GM19238 (cell line): ENCODE measurements around the gene HOOK2.

Experiments
- DNase-seq: peaks from one replicate; pipeline ENCODE4 v3.0.0; 2011; ENCODE audit warnings: low spot score; ENCODE audit not compliant: insufficient read length

Gene HOOK2

DNA sequence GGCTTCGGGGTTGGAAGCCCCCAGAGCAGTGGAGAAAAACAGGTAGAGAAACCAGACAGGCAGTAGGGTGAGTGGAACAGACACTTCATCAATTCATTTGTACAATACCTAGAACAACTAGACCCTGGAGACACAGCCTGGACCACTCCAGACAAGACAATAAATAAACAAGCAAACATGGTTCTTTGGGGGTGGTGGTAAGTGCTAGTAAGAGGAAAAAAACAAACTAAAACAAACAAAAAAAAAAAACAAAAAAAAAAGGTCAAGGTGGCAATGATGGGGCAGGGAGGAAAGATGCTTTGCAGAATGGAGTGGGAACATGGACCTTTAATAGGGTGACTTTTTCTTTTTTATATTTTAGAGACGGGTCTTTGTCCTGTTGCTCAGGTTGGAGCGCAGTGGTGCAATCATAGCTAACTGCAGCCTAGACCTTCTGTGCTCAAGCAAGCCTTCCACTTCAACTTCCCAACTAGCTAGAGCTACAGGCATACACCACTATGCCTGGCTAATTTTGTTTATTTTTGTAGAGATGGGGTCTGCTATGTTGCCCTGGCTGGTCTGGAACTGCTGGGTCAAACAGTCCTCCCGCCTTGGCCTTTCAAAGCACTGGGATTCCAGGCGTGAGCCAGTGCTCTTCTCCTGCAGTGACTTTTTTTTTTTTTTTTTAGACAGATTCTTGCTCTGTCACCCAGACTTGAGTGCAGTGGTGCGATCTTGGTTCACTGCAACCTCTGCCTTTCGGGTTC lies 19.0 kb upstream of the HOOK2 start:
- DNase-seq = no peak

DNA sequence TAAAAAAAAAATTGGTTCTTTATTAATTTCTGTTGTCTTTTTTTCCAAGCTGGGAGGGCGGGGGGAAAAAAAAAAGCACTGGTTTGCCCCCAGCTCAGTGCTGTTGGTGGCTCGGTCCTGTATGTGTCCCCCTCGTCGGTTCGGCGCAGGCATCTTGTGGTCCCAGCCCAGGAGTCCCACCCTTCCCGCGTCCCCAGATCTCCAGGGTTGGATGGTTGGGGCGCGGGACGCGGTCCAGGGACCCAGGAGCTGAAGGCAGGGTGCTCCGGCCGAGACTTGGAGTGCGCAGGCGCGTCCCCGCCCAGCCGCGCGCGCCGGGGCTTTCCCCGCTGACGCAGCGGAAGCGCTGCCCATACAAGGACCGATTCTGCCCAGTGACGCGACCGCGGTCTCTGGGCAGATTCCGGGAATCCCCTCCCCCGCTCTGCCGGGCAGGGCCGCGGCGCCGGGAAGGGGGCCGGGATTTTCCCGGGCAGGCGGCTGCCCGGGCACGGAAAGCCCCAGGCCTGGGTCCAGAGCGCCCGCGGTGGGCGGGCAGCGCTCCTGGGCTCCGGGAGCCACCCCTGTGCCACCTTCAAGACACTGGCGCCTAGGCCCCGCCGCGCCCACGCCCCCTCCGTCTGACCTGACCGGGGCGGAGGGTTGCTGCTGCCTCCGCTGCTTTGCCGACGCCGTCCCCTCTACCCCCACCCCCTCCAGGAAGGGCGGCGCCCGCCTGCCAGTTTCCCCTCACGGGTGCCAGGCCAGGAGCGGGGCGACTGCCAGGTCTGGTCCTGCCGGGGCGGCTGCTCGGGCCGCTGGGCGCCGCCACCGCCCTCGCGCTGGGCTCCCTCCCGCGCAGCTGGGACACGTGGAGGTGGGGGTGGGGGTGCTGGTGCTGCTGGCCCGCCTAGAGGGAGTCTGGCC lies 18.2 kb upstream of the HOOK2 start:
- peak; percentile 95 for DNase-seq

DNA sequence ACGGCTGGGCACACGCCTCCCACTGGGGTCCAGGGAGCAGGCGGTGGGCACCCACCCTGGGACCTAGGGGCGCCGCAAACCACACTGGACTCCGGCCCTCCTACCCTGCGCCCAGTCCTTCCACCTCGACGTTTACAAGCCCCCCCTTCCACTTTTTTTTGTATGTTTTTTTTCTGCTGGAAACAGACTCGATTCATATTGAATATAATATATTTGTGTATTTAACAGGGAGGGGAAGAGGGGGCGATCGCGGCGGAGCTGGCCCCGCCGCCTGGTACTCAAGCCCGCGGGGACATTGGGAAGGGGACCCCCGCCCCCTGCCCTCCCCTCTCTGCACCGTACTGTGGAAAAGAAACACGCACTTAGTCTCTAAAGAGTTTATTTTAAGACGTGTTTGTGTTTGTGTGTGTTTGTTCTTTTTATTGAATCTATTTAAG lies 17.5 kb upstream of the HOOK2 start:
- no peak for DNase-seq

DNA sequence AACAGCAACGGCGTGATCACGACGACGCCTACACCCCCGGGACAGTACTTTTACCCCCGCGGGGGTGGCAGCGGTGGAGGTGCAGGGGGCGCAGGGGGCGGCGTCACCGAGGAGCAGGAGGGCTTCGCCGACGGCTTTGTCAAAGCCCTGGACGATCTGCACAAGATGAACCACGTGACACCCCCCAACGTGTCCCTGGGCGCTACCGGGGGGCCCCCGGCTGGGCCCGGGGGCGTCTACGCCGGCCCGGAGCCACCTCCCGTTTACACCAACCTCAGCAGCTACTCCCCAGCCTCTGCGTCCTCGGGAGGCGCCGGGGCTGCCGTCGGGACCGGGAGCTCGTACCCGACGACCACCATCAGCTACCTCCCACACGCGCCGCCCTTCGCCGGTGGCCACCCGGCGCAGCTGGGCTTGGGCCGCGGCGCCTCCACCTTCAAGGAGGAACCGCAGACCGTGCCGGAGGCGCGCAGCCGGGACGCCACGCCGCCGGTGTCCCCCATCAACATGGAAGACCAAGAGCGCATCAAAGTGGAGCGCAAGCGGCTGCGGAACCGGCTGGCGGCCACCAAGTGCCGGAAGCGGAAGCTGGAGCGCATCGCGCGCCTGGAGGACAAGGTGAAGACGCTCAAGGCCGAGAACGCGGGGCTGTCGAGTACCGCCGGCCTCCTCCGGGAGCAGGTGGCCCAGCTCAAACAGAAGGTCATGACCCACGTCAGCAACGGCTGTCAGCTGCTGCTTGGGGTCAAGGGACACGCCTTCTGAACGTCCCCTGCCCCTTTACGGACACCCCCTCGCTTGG lies 16.9 kb upstream of the HOOK2 start:
- DNase-seq = no peak

DNA sequence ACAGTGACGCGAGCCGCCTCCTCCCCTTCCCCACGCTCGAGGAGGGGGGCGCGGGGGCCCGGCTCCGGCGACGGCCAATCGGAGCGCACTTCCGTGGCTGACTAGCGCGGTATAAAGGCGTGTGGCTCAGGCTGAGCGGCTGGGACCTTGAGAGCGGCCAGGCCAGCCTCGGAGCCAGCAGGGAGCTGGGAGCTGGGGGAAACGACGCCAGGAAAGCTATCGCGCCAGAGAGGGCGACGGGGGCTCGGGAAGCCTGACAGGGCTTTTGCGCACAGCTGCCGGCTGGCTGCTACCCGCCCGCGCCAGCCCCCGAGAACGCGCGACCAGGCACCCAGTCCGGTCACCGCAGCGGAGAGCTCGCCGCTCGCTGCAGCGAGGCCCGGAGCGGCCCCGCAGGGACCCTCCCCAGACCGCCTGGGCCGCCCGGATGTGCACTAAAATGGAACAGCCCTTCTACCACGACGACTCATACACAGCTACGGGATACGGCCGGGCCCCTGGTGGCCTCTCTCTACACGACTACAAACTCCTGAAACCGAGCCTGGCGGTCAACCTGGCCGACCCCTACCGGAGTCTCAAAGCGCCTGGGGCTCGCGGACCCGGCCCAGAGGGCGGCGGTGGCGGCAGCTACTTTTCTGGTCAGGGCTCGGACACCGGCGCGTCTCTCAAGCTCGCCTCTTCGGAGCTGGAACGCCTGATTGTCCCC lies 16.1 kb upstream of the HOOK2 start, which contains the start of gene JUNB:
TSS of gene JUNB (plus strand) at position 142 of the 706 bp plus-strand sequence. CDS start at position 428, 286 bp downstream.
- DNase-seq = peak; percentile 86

DNA sequence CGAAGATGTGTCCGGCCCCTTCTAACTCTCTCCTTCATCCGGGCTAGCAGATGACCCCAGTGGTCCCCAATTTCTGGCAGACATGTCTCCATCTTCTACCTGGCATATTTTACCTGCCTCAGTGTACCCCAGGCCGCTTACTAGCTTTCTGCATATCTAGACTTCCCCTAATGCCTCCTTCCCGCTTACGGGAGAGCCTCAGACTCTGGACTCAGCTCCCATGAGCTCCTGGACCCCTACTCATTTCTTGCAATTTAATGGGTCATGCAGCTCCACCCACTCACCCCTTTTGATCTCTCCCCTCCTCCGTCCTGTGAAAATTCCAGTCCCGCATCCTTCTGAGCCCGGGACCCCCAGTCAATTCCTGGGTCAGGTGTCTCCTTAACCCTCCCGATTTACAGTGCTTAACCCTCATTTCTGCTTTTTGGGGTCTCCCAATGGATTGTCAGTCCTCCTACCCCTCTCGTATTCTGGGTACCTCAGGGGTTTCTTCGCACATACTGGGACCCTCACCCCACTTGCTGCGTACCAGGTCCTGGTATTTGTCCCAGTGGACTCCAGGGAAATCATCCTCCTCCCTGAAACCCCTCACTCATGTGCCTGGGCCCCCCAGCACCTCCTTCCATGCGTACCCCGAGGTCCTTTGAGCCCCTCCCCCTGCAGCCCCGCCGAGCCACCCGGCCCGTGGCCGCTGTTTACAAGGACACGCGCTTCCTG lies 15.4 kb upstream of the HOOK2 start:
- no peak for DNase-seq

DNA sequence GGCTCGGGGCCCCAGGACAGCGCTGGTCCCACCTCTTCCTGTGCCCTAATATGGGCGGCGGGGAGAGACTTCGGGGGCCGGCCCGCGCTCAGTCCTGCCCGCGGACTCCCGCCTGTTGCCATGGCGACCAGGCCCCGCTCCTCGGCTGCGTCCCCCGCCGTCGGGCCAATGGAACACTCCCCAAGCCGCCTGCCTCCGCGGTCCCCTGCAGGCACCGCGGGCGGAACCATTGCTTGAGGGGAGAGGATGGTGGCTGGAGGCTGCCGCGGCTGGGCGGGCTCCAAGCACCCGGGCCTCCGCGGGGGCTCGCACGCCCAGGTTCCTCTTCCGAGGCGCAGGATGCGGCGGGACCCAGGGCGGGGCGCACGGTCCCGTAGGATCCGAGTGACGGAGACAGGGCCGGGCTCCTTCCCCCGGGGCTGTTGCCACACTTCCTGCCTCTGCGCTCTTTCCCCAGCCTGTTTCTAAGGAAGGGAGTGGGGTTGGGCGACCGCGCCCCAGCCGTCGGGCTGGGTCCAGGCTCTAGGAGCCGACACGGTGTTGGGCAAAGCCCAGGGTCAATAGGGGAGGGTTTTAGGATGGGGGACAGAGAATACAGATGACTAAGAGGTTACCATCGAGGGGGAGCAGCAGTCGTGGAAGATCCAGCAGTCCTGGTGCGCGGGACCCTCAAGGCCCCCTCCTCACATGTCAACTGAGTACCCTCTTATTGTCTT lies 14.7 kb upstream of the HOOK2 start:
- peak; percentile 96 for DNase-seq

DNA sequence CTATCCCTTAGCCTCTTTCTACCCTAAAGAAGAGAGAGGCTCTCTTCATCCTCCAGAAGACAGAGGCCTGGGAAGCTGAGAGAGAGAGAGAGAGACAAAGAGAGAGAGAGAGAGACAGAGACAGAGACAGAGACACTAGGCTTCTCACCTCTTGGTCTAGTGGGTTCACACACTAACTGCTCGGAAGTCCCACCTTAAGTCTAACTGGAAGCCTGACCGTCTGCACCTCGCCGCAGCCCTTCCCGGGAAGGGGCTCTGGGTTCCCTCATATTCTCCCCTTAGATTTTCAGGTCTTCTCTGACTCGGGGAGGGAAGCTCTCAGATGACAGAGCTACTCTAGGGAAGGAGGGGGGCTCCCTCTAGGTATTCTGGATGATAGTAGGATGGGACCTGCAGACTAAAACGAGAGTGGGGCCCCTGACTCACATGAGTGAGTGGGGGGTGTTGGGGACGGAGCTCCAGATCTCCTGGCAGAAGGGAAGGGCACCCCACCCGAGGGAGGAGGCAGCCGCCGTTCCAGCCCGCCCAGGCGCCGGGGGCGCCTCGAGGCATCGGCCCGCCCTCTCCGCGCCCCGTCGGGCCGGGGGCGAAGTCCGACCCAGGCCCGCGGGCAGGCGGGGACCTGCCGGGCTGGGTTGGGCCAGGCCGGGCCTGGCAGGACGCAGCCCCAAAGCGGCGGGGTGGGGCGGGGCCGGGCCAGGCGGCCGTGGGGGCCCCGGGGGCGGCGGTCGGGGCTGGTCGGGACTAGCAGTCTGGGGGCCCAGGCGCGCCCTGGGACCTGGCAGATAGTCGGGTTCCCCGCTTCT lies 13.9 kb upstream of the HOOK2 start:
- DNase-seq = no peak

DNA sequence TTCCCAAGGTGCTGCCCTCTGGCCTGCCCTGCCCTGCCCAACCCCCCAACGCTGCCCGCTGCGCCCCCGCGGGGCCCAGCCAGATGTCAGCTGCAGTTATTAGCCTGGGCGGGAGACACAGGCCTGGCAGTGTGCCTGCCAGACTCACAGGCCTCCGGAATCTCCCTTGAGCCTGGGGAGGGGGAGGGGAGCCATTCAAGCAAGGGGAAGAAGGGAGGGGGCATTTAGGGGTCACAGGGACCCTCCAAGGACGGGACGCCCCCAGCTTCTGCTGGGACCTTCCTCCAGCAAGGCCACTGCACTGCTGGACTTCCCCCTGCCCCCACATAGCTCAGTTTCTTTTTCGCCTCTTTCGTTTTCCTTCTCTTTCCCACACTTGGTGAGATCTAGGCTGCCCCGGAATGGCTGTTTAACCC lies 13.3 kb upstream of the HOOK2 start:
- DNase-seq = peak; percentile 72

DNA sequence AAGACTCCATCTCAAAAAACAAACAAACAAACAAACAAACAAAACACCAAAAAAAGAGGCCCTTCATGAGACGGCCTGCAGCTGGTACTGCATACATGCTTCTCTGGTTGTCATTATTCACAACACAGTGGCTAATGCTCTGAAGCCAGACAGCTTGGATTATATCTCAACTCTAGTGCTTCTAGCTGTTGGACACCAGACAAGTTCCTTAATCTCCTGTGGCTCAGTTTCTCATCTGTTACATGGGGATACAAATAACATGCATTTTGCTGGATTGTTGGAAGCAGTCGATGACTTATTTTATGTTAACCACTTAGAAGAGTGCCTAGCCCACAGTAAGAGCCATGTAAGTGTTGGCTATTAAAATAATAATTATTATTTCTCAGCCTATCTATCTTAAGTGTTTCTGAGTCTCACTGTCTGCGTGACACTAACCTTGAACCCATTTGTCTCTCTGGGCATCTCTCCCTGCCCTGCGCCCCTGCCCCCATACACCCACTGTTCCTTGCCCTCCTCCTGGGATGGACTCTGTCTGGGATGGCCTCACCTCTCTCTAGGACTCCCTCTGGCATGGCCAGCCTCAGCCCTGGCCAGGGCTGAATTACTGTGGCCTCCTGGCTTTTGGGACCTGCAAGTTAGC lies 12.8 kb upstream of the HOOK2 start:
- DNase-seq = no peak

DNA sequence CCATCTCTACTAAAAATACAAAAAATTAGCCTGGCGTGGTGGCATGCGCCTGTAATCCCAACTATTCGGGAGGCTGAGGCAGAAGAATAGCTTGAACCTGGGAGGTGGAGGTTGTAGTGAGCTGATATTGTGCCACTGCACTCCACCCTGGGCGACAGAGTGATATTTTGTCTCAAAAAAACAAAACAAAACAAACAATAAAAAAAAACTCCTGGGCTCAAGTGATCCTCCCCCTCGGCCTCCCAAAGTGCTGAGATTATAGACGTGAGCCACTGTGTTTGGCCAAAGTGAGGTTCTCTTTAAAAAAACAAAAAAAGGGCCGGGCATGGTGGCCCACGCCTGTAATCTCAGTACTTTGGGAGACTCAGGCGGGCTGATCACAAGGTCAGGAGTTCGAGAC lies 12.1 kb upstream of the HOOK2 start:
- DNase-seq = no peak

DNA sequence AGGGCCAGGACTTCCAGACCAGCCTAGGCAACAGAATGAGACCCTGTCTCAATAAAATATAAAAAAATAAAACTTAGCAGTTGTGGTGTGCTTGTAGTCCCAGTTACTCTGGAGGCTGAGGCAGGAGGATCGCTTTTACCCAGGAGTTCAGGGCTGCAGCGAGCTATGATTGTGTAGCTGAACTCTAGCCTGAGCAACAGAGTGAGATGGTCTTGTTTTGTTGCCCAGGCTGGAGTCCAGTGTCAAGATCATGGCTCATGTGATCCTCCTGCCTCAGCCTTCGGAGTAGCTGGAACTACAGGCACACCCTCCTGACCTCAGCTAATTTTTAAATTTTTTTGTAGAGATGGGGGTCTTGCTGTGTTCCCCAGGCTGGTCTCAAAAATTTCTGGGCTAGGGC lies 11.6 kb upstream of the HOOK2 start:
- no peak for DNase-seq

DNA sequence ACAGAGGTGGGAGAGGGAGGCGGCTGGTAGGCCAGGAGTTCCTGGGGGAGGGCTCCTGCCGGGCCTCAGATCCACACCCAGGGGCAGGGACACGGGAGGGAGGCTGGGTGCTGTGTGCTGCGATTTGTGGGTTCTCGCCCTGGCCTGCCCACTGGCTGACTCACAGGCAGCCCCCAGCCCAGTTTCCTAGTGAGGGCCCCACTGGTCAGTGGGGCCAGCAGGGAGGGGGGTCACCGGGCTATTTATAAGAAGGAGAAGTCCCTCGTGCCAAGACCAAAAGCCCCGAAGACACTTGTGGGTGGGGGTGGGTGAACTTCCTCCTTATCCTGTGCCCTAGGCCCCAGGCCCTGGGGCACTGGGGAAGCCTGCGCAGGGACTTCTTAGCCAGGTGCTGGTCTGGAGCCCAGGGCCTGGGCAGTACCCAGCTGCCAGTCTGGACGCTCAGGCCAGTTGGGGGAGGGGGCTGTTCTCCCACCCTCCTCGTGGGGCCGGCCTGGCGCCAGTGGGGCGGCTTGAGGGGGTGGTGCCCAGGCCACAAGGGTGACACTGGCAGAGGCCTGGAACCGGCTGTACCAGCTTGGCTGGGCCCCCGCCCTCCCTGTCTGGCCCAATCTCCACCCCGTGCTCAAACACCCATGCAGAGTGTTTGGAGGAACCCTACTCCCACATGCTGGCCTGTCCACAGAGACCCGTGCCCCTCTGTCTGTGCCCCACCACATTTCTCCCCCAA lies 11.0 kb upstream of the HOOK2 start:
- DNase-seq = no peak

DNA sequence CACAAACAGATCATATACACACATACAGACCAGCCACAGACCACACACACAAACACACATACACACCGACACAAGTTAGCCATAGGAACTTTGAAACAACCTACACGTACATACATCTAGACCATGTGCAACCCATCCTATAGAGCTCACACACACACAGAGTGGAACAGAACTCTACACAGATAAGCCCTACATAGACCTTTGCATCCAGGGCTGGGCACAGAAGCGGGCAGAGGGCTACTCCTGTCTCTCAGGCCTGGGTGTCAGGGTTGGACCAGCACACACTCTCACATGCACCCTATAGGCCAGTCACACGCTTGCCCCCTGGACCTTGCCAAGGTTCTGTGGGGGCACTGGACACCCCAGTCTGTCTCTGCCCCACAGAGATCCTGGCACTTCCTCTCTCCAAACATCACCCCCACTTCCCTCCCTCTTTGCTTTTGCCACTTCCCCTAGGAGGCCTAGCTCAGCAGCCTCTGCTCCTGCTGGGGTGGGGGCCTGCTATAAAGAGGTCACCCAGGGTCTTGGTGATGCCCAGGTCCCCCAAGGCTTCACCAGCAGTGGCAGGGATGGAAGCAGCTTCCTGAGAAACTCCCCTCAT lies 10.2 kb upstream of the HOOK2 start:
- DNase-seq = no peak

DNA sequence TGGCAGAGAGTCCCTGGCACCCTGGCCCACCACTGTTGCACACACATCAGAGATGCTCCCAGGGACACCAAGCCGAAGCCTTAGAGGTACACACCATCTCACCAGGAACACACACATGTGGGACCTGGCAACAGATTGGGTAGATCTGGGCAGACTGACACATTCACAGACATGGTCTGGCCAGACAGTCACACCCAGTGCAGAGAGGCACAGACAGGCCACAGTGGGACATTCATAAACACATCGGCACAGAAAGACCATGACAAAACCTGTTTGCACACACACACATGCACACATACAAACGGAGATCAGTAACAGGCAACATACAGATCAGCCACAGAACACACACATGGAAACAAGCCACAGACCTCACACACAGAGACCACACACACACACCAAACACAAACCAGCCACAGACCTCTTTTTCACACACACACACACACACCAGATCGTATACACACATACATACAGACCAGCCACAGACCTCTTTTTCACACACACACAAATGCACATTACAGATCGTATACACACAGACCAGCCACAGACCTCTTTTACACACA lies 9.6 kb upstream of the HOOK2 start:
- no peak for DNase-seq

DNA sequence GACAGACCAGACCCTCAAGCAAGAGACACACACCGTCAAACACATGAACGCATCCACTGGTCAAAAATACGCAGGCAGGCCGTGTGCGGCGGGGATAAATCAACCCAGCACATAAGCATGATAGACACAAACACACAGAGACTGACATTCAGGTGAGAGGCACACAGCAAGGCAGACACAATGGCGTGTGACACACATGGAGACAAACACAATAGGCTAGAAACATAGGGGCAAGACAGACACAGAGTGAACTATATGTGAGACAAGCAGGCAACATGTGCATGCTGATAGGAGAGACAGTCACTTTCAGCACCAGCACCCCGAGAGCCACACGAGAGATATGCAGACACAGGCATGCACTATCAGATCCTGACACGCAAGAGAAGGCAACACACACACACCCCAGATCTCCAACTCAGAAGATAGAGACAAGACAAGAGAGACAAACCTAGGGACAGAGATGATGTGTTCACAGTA lies 9.1 kb upstream of the HOOK2 start:
- no peak for DNase-seq
